WERI-Rb-1 (cell line): ENCODE data around the gene ARHGAP24.
"Not testable (repeated sequence)": the region's sequence is repeated elsewhere in the genome, so short reads cannot be mapped to it uniquely, and the experiment has no call there.

ENCODE experiments used
- DNase-seq: peaks from one replicate; pipeline ENCODE4 v3.0.0-alpha.2; 2020
- H3K27ac ChIP-seq: fragments of 250-450 bp; sonication (Bioruptor Pico); 2 replicates; pipeline ENCODE4 v1.5.1; 2020; ENCODE audit warnings: mild to moderate bottlenecking, moderate library complexity
- H3K27me3 ChIP-seq: fragments of 250-450 bp; sonication (Bioruptor Pico); 2 replicates; pipeline ENCODE4 v1.5.1; 2021; ENCODE audit warnings: mild to moderate bottlenecking, low read depth, moderate library complexity; ENCODE audit not compliant: insufficient read depth, severe bottlenecking
- H3K36me3 ChIP-seq: fragments of 250-450 bp; sonication (Bioruptor Pico); 2 replicates; pipeline ENCODE4 v1.5.1; 2020; ENCODE audit warnings: mild to moderate bottlenecking, moderate library complexity
- H3K4me3 ChIP-seq: 2 replicates; pipeline ENCODE4 v1.5.1; 2011; ENCODE audit warnings: low read depth, mild to moderate bottlenecking, control low read depth, low read length
- H3K9me3 ChIP-seq: fragments of 250-450 bp; sonication (Bioruptor Pico); 2 replicates; pipeline ENCODE4 v1.5.1; 2021; ENCODE audit warnings: mild to moderate bottlenecking, moderate library complexity; ENCODE audit not compliant: severe bottlenecking
- TF ChIP-seq, protein P1 (sequence below): IDR thresholded peaks from 2 replicates; pipeline ENCODE4 v1.5.1; 2011; ENCODE audit warnings: low read depth, mild to moderate bottlenecking, control low read depth, inconsistent platforms, low read length

Gene ARHGAP24

DNA sequence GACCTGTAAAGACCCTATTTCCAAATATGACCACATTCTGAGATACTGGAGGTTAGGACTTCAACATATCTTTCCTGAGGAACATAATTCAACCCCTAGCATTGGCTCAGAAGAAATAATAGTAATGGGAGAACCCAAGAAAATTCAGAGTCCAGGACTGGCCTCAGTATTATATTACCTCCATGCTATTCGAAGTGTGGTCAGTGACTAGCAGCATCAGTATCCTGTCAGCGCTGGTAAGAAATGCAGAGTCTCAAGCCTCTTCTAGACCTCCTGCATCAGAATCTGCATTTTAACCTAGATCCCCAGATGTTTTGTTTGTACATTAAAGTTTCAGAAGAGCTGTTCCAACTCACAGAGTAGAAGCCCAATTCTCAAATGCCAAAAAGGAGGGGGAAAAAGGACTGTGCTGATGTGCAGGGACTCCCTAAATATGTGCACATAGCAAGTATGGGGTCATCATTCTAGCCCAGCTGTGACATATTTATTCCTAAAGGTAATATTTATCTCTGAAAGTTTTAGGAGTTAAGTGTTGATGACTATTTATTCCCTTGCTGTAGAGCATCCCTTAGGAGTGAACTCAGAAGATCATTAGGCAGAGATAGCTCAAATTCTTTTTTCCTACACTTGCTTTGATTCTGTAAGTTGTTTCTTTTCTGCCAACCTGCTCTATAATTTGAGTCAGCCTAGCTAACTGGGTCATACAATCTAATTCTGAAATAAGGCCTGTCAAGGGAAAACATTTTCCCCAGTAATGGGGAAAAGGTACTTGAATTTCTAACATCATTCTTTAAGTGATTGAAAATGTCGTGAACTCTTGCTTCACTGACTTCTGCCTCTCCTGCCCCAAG is 361.9 kb downstream of the ARHGAP24 start:
- DNase-seq = no peak
- TF ChIP-seq, protein P1, sequence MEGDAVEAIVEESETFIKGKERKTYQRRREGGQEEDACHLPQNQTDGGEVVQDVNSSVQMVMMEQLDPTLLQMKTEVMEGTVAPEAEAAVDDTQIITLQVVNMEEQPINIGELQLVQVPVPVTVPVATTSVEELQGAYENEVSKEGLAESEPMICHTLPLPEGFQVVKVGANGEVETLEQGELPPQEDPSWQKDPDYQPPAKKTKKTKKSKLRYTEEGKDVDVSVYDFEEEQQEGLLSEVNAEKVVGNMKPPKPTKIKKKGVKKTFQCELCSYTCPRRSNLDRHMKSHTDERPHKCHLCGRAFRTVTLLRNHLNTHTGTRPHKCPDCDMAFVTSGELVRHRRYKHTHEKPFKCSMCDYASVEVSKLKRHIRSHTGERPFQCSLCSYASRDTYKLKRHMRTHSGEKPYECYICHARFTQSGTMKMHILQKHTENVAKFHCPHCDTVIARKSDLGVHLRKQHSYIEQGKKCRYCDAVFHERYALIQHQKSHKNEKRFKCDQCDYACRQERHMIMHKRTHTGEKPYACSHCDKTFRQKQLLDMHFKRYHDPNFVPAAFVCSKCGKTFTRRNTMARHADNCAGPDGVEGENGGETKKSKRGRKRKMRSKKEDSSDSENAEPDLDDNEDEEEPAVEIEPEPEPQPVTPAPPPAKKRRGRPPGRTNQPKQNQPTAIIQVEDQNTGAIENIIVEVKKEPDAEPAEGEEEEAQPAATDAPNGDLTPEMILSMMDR = no peak
- no peaks in the 10 kb centered on the region for H3K27me3 ChIP-seq
- H3K9me3 ChIP-seq = no peaks in the 10 kb centered on the region
- H3K27ac ChIP-seq = no peak overlapping the region
- H3K4me3 ChIP-seq = no peak overlapping the region
- H3K36me3 ChIP-seq = no peaks in the 10 kb centered on the region

DNA sequence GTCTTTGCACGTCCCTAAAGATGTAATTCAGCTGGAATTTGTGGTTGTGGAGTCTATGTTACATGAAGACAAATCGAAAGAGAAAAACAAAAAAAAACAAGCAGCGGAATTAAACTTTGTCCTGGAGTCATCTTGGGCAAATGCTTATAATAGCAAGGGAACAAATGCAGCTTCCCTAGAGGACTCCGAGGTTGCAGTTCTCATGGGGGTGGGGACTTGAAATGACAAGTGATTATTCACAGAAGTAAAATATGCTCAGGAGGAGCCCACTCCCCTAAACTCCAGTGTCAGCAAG is 362.4 kb downstream of the ARHGAP24 start:
- Histone ChIP-seq H3K9me3 (no peaks in the 10 kb centered on the region), H3K36me3 (no peaks in the 10 kb centered on the region), H3K27ac (no peak overlapping the region), H3K27me3 (no peaks in the 10 kb centered on the region), H3K4me3 (no peak overlapping the region)
- TF ChIP-seq, protein P1 = no peak
- no peak for DNase-seq

DNA sequence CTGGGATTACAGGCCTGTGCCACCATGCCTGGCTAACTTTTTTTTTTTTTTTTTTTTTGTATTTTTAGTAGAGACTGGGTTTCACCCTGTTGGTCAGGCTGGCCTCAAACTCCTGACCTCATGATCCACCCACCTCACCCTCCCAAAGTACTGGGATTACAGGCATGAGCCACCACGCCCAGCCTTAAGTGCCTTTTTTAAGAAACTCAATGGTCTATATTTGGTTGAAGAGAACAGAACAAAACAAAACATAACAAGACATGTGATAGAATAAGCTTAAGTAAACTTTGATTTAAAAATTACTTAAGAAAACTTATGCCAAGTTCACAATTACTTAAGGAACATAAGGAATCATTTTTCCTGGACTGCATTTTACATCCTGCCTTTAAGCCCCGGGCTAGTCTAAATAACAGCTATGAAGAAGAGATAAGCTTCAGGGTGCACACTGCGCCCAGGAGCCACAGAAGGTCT is 365.1 kb downstream of the ARHGAP24 start:
- H3K27ac ChIP-seq, DNase-seq, H3K36me3 ChIP-seq, H3K9me3 ChIP-seq, H3K4me3 ChIP-seq, H3K27me3 ChIP-seq: not testable (repeated sequence)

DNA sequence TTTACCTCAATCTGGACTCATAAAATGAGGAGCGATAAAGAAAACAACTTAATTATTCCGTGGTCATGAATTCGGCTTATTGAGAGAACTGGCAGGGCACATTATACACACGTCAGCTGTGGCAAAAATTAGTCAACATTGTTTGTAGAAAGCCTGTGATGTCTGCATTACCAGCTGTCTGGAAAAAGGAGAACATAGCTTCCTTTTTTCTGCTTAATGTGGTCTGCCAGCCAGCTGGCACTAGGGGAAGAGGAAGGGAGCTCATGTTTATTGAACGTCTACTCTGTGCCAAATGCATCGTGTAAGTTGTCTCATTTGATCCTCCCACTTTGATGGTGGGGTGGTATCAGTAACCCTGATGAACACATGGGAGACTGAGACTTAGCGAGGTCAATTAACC is 367.6 kb downstream of the ARHGAP24 start:
- Histone ChIP-seq H3K4me3 (no peak overlapping the region), H3K9me3 (no peaks in the 10 kb centered on the region), H3K36me3 (no peaks in the 10 kb centered on the region), H3K27ac (no peak overlapping the region), H3K27me3 (no peaks in the 10 kb centered on the region)
- TF ChIP-seq, protein P1 = no peak
- DNase-seq = no peak

DNA sequence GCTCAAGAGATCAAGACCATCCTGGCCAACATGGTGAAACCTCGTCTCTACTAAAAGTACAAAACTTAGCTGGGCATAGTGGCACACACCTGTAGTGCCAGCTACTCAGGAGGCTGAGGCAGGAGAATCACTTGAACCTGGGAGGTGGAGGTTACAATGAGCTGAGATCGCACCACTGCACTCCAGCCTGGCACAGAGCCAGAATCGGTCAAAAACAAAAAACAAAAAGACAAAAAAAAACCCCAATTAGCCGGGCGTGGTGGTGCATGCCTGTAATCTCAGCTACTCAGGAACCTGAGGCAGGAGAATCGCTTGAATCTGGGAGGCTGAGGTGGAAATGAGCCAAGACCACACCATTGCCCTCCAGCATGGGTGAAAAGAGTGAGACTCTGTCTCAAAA is 378.8 kb downstream of the ARHGAP24 start:
- not testable (repeated sequence) for DNase-seq, H3K27me3 ChIP-seq, H3K27ac ChIP-seq, H3K4me3 ChIP-seq, H3K9me3 ChIP-seq, H3K36me3 ChIP-seq

DNA sequence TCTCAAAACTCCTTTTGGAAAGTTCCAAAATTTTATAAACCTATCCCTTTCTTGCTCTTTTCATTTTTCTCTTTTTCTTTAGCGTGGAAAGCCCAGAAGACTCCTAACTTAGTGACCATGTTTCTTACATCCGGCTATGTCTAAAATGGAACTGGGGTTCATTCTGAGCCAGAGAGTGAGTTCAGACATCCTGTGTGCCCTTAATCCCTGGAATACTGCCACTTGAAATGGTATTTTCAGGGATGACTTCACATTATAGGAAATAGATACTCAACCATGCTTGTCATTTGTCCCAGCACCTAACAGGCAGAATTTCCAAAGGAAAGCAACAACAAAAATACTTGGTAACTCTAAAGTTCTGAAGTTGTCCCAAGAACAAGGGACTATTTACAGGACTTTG is 379.6 kb downstream of the ARHGAP24 start:
- no peaks in the 10 kb centered on the region for H3K9me3 ChIP-seq
- H3K36me3 ChIP-seq = no peaks in the 10 kb centered on the region
- H3K27ac ChIP-seq = no peak overlapping the region
- H3K27me3 ChIP-seq = no peaks in the 10 kb centered on the region
- TF ChIP-seq, protein P1 = no peak
- no peak for DNase-seq
- no peak overlapping the region for H3K4me3 ChIP-seq
